DOHH2 (cell line): ENCODE measurements around the gene FBXL13.
A peak's percentile ranks its signal among the peaks of the same experiment; 100 is the strongest.

ENCODE experiments used
- EZH2phosphoT487 ChIP-seq: fragments of 200-600 bp; sonication (generic); IDR thresholded peaks from 2 replicates; pipeline ENCODE4 v1.6.1; 2017; ENCODE audit warnings: borderline replicate concordance, mild to moderate bottlenecking, antibody characterized with exemption, low read length, moderate library complexity, mixed read lengths
- TF ChIP-seq, protein P1 (sequence below): fragments of 200-600 bp; sonication (generic); IDR thresholded peaks from one replicate; pipeline ENCODE4 v1.5.1; 2014; ENCODE audit warnings: antibody characterized with exemption, mild to moderate bottlenecking, low read depth, low read length; ENCODE audit not compliant: poor library complexity, severe bottlenecking

DNA sequence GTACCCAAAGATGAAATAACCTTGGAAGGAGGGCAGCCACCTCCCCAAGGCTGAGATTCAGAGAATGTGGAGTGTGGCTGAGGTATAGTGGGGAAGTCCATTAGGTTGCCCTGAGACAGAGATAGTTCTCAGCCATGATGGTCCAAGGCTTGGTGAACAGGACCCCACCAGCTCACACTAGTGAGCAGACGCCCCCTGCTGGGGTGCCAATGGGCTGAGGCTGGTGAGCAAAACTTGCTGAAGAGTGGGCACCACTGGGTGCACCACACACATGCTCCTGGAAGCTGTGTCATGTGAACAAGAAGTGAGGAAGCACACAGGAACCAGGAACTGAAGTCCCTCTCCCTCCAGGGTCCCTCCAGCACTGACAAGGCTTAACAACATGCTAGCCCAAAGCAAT lies 8.9 kb downstream of the FBXL13 start:
- TF ChIP-seq, protein P1, sequence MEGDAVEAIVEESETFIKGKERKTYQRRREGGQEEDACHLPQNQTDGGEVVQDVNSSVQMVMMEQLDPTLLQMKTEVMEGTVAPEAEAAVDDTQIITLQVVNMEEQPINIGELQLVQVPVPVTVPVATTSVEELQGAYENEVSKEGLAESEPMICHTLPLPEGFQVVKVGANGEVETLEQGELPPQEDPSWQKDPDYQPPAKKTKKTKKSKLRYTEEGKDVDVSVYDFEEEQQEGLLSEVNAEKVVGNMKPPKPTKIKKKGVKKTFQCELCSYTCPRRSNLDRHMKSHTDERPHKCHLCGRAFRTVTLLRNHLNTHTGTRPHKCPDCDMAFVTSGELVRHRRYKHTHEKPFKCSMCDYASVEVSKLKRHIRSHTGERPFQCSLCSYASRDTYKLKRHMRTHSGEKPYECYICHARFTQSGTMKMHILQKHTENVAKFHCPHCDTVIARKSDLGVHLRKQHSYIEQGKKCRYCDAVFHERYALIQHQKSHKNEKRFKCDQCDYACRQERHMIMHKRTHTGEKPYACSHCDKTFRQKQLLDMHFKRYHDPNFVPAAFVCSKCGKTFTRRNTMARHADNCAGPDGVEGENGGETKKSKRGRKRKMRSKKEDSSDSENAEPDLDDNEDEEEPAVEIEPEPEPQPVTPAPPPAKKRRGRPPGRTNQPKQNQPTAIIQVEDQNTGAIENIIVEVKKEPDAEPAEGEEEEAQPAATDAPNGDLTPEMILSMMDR = peak; percentile 99
- no peak for TF ChIP-seq EZH2phosphoT487
